GM21360 (cell line): ENCODE measurements around the gene ZNF768.
A peak's percentile ranks its signal among the peaks of the same experiment; 100 is the strongest.
"Not testable (repeated sequence)": the region's sequence is repeated elsewhere in the genome, so short reads cannot be mapped to it uniquely, and the experiment has no call there.

ENCODE experiments used
- ATAC-seq: cut with Tn5 transposase; IDR thresholded peaks from one replicate; pipeline ENCODE4 v1.9.1; 2021; ENCODE audit warnings: mild to moderate bottlenecking, moderate library complexity; ENCODE audit not compliant: unreplicated experiment

Gene ZNF768

GRCh38 chr16:30556125-30556473 lies 29.7 kb upstream of the ZNF768 start:
- ATAC-seq: no peak

GRCh38 chr16:30555315-30556124 lies 29.2 kb upstream of the ZNF768 start:
- ATAC-seq: no peak

GRCh38 chr16:30554557-30555314 lies 28.4 kb upstream of the ZNF768 start:
- ATAC-seq: no peak

- ATAC-seq: no peak
Measured at GRCh38 chr16:30553393-30553899, 27.1 kb upstream of the ZNF768 start.

GRCh38 chr16:30552956-30553355 lies 26.6 kb upstream of the ZNF768 start:
- no peak for ATAC-seq

GRCh38 chr16:30551781-30552180 lies 25.4 kb upstream of the ZNF768 start:
- ATAC-seq: no peak

- no peak for ATAC-seq
Measured at GRCh38 chr16:30548416-30549253, 22.3 kb upstream of the ZNF768 start.

- ATAC-seq: no peak
Measured at GRCh38 chr16:30546115-30546514, 19.7 kb upstream of the ZNF768 start.

GRCh38 chr16:30543067-30543466 lies 16.7 kb upstream of the ZNF768 start:
- no peak for ATAC-seq

GRCh38 chr16:30541502-30542329 lies 15.3 kb upstream of the ZNF768 start:
- no peak for ATAC-seq

GRCh38 chr16:30540916-30541464 lies 14.6 kb upstream of the ZNF768 start:
- ATAC-seq: not testable (repeated sequence)

GRCh38 chr16:30539986-30540526 lies 13.7 kb upstream of the ZNF768 start:
- ATAC-seq: not testable (repeated sequence)

GRCh38 chr16:30539000-30539964 lies 12.9 kb upstream of the ZNF768 start:
- no peak for ATAC-seq

- not testable (repeated sequence) for ATAC-seq
Measured at GRCh38 chr16:30536391-30537024, 10.1 kb upstream of the ZNF768 start.

GRCh38 chr16:30535777-30536190 lies 9.4 kb upstream of the ZNF768 start:
- peak; percentile 50 for ATAC-seq

- no peak for ATAC-seq
Measured at GRCh38 chr16:30535106-30535776, 8.9 kb upstream of the ZNF768 start.

- peak; percentile 52 for ATAC-seq
Measured at GRCh38 chr16:30534368-30535105, 8.2 kb upstream of the ZNF768 start, which contains the start of gene ZNF747. TSS of gene ZNF747 (minus strand) at chr16:30534858. CDS start at chr16:30534679, 179 bp downstream.
